Measurements from ENCODE around the gene PIF1. TPM values are rescaled to one million over a fixed set of nuclear protein-coding genes. Genes with fewer than 3 reads are reported as not detected.
"Not testable (repeated sequence)": the region's sequence is repeated elsewhere in the genome, so short reads cannot be mapped to it uniquely, and the experiment has no call there.

PIF1 gene
- total RNA-seq, 1 experiment from 2014 or later, result 67.6 TPM

DNA sequence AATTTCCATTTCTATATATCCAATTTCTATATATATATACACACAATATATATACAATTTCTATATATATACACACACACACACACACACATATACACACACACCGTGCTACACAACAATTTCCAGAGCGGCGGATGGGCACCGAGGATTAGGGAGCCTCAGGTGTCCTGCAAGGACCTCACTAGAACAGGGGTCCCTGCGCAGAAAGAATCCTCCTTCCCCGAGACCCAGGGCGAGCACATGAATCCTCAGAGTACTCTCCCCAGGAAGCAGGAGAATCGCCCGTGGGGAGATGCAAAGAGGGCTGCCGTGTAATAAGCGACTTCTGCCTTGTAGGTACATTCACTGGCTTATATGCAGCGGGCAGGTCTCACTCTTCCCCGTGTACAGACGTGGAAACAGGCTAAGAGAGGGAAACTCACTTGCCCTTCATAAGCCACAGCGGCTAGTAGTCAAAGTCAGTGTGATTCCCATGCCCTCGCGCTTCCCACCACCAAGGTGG, 467 bp downstream of the PIF1 start:
- BruUV-seq (replicated peaks), result TSS peak; percentile 80
- H3K9me2 ChIP-seq (ENCODE audit: insufficient read depth), result no peaks in the 10 kb centered on the region
- H3K9me3 ChIP-seq (ENCODE audit: insufficient read depth, low read depth), result no peaks in the 10 kb centered on the region
- H3K4me3 ChIP-seq, result peak overlapping the region; percentile 95
- H3K79me2 ChIP-seq (ENCODE audit: low read depth), result no peaks in the 10 kb centered on the region; the same call in 1 of the 2 replicates
- intact Hi-C loops (cut with micrococcal nuclease; ENCODE audit: unreplicated experiment), result no loop called here
- peak overlapping the region; percentile 89 for H2AFZ ChIP-seq
- POLR2A ChIA-PET (ENCODE audit: unreplicated experiment), result interaction anchor here (0.6 to 0.7 kb wide), 3 partner anchors 70 to 407 kb away, joined by 3 to 7 read pairs (median 4); no protein-coding TSS in a partner anchor
- H3K27me3 ChIP-seq (ENCODE audit: insufficient read depth, low read depth), result no peaks in the 10 kb centered on the region
- peak overlapping the region; percentile 90 for H3K4me2 ChIP-seq
- no peaks in the 10 kb centered on the region for H3K36me3 ChIP-seq (ENCODE audit: low read depth)
- no peak for DNase-seq
- TF ChIP-seq, protein P1, sequence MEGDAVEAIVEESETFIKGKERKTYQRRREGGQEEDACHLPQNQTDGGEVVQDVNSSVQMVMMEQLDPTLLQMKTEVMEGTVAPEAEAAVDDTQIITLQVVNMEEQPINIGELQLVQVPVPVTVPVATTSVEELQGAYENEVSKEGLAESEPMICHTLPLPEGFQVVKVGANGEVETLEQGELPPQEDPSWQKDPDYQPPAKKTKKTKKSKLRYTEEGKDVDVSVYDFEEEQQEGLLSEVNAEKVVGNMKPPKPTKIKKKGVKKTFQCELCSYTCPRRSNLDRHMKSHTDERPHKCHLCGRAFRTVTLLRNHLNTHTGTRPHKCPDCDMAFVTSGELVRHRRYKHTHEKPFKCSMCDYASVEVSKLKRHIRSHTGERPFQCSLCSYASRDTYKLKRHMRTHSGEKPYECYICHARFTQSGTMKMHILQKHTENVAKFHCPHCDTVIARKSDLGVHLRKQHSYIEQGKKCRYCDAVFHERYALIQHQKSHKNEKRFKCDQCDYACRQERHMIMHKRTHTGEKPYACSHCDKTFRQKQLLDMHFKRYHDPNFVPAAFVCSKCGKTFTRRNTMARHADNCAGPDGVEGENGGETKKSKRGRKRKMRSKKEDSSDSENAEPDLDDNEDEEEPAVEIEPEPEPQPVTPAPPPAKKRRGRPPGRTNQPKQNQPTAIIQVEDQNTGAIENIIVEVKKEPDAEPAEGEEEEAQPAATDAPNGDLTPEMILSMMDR (conservative IDR thresholded peaks at IDR 0.05), result no peak
- TF ChIP-seq EZH2 (IDR thresholded peaks at IDR 0.05; ENCODE audit: low read depth), result no peak
- H3F3A ChIP-seq (ENCODE audit: insufficient read depth, low read depth), result no peaks in the 10 kb centered on the region
- H3K4me1 ChIP-seq (replicated peaks; ENCODE audit: insufficient read depth), result no peaks in the 10 kb centered on the region; the same call in 1 of the 2 replicates
- no peak overlapping the region for H3K27ac ChIP-seq
- no peaks in the 10 kb centered on the region for H4K20me1 ChIP-seq (ENCODE audit: insufficient read depth)
- CTCF ChIA-PET, result interaction anchor here (1.1 kb wide), 1 partner anchor 16 kb away, joined by 3 read pairs; no protein-coding TSS in a partner anchor

- no peak overlapping the region for H3K4me3 ChIP-seq
- H2AFZ ChIP-seq, result no peak overlapping the region
- no peaks in the 10 kb centered on the region for H3K79me2 ChIP-seq (ENCODE audit: low read depth)
- intact Hi-C loops (cut with micrococcal nuclease; ENCODE audit: unreplicated experiment), result no loop called here
- H4K20me1 ChIP-seq (ENCODE audit: insufficient read depth), result no peaks in the 10 kb centered on the region
- H3K27ac ChIP-seq, result no peak overlapping the region
- POLR2A ChIA-PET (ENCODE audit: unreplicated experiment), result interaction anchor here (0.7 kb wide), 1 partner anchor 105 kb away, joined by 3 read pairs; no protein-coding TSS in a partner anchor
- H3K9me3 ChIP-seq (ENCODE audit: insufficient read depth, low read depth), result no peaks in the 10 kb centered on the region
- H3K4me2 ChIP-seq, result no peak overlapping the region
- H3K4me1 ChIP-seq (replicated peaks; ENCODE audit: insufficient read depth), result no peaks in the 10 kb centered on the region
- DNase-seq, result no peak
- H3K27me3 ChIP-seq (ENCODE audit: insufficient read depth, low read depth), result no peaks in the 10 kb centered on the region
- H3K36me3 ChIP-seq (ENCODE audit: low read depth), result no peaks in the 10 kb centered on the region
- no TSS peak for BruUV-seq (replicated peaks)
- 0 out of 2 replicates have a peak, but pooled peaks cover 3% of the 10 kb centered on the region for H3F3A ChIP-seq (ENCODE audit: insufficient read depth, low read depth)
- no peaks in the 10 kb centered on the region for H3K9me2 ChIP-seq (ENCODE audit: insufficient read depth)
- CTCF ChIA-PET, result no interaction called here
- TF ChIP-seq EZH2 (IDR thresholded peaks at IDR 0.05; ENCODE audit: low read depth), result no peak
- TF ChIP-seq, protein P1 (conservative IDR thresholded peaks at IDR 0.05), result no peak
Measured at GRCh38 chr15:64816452-64816851, 9.0 kb downstream of the PIF1 start.

DNA sequence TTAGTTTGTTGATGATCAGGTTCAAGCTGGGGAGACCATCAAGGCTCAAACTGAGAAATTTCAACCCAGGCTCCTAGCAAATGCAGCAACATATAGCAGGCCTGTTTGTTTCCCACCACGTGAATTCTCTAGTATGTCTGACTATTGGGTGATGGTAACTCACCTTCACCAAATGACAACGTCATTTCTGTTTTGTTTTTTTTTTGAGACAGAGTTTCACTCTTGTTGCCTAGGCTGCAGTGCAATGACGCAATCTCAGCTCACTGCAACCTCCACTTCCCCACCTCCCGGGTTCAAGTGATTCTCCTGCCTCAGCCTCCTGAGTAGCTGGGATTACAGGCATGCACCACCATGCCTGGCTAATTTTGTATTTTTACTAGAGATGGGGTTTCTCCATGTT, 10.5 kb downstream of the PIF1 start:
- H3K36me3 ChIP-seq (ENCODE audit: low read depth); BruUV-seq (replicated peaks); H3K27me3 ChIP-seq (ENCODE audit: insufficient read depth, low read depth); CTCF ChIA-PET; H3K79me2 ChIP-seq (ENCODE audit: low read depth); DNase-seq; H3K4me2 ChIP-seq; H3K4me1 ChIP-seq (replicated peaks; ENCODE audit: insufficient read depth); H3K9me3 ChIP-seq (ENCODE audit: insufficient read depth, low read depth); H3K4me3 ChIP-seq; H2AFZ ChIP-seq; H3F3A ChIP-seq (ENCODE audit: insufficient read depth, low read depth); H3K9me2 ChIP-seq (ENCODE audit: insufficient read depth); intact Hi-C loops (cut with micrococcal nuclease; ENCODE audit: unreplicated experiment); H3K27ac ChIP-seq; H4K20me1 ChIP-seq (ENCODE audit: insufficient read depth): not testable (repeated sequence)
- POLR2A ChIA-PET (ENCODE audit: unreplicated experiment), result interaction anchor here (0.7 kb wide), 1 partner anchor 41 kb away, joined by 4 read pairs; no protein-coding TSS in a partner anchor

DNA sequence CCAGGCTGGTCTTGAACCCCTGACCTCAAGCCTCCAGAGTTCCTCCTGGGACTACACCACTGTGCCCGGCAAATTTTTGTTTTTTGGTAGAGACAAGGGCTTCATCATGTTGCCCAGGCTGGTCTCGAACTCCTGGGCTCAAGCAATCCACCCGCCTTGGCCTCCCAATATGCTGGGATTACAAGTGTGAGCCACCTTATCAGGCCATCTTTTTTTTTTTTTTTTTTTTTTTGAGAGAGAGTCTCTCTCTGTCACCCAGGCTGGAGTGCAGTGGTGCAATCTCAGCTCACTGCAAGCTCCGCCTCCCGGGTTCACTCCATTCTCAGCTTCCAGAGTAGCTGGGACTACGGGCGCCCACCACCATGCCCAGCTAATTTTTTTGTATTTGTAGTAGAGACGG, 11.2 kb downstream of the PIF1 start:
- H3K4me1 ChIP-seq (replicated peaks; ENCODE audit: insufficient read depth); H2AFZ ChIP-seq; H3K9me2 ChIP-seq (ENCODE audit: insufficient read depth); H3K4me3 ChIP-seq; H4K20me1 ChIP-seq (ENCODE audit: insufficient read depth); H3K9me3 ChIP-seq (ENCODE audit: insufficient read depth, low read depth); H3K27me3 ChIP-seq (ENCODE audit: insufficient read depth, low read depth); DNase-seq; intact Hi-C loops (cut with micrococcal nuclease; ENCODE audit: unreplicated experiment); CTCF ChIA-PET; H3K4me2 ChIP-seq; H3K27ac ChIP-seq; BruUV-seq (replicated peaks); H3K36me3 ChIP-seq (ENCODE audit: low read depth); H3F3A ChIP-seq (ENCODE audit: insufficient read depth, low read depth); H3K79me2 ChIP-seq (ENCODE audit: low read depth): not testable (repeated sequence)
- POLR2A ChIA-PET (ENCODE audit: unreplicated experiment), result interaction anchor here (0.6 kb wide), 1 partner anchor 248 kb away, joined by 7 read pairs; no protein-coding TSS in a partner anchor
